SK-N-SH (cell line): Measurements from ENCODE around the gene EBF3.

ENCODE experiments used
- CTCF ChIP-seq: fragments of 200-600 bp; sonication (generic); IDR thresholded peaks from 2 replicates; pipeline ENCODE4 v1.6.1; 2017; ENCODE audit warnings: antibody characterized with exemption, mild to moderate bottlenecking, moderate library complexity
- MXI1 ChIP-seq: IDR thresholded peaks from 2 replicates; pipeline ENCODE4 v1.6.1; 2012; ENCODE audit warnings: mild to moderate bottlenecking, low read depth, low read length, improper control_type of control experiment
- POLR2AphosphoS5 ChIP-seq: IDR thresholded peaks from 2 replicates; pipeline ENCODE4 v1.6.1; 2012; ENCODE audit warnings: low read depth, low read length
- RCOR1 ChIP-seq: fragments of 150-350 bp; IDR thresholded peaks from 2 replicates; pipeline ENCODE4 v1.6.1; 2017; ENCODE audit warnings: antibody characterized with exemption, low read length
- TAF1 ChIP-seq: IDR thresholded peaks from 2 replicates; pipeline ENCODE4 v1.6.1; 2012; ENCODE audit warnings: low read depth, mild to moderate bottlenecking, low read length, moderate library complexity, borderline replicate concordance
- TCF12 ChIP-seq: IDR thresholded peaks from 2 replicates; pipeline ENCODE4 v1.4.0; 2012
- TF ChIP-seq, protein P1 (sequence below): IDR thresholded peaks from 2 replicates; pipeline ENCODE4; 2012
- TF ChIP-seq, protein P2 (sequence below): IDR thresholded peaks from 2 replicates; pipeline ENCODE4 v1.6.1; 2012; ENCODE audit warnings: mild to moderate bottlenecking, low read depth, low read length, moderate library complexity

- TF ChIP-seq CTCF, result no peak
- TF ChIP-seq, protein P1, sequence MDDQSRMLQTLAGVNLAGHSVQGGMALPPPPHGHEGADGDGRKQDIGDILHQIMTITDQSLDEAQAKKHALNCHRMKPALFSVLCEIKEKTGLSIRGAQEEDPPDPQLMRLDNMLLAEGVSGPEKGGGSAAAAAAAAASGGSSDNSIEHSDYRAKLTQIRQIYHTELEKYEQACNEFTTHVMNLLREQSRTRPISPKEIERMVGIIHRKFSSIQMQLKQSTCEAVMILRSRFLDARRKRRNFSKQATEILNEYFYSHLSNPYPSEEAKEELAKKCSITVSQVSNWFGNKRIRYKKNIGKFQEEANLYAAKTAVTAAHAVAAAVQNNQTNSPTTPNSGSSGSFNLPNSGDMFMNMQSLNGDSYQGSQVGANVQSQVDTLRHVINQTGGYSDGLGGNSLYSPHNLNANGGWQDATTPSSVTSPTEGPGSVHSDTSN, result no peak
- TF ChIP-seq MXI1, result no peak
- TF ChIP-seq RCOR1, result no peak
- TF ChIP-seq TCF12, result no peak
- TF ChIP-seq POLR2AphosphoS5, result no peak
- TF ChIP-seq, protein P2, sequence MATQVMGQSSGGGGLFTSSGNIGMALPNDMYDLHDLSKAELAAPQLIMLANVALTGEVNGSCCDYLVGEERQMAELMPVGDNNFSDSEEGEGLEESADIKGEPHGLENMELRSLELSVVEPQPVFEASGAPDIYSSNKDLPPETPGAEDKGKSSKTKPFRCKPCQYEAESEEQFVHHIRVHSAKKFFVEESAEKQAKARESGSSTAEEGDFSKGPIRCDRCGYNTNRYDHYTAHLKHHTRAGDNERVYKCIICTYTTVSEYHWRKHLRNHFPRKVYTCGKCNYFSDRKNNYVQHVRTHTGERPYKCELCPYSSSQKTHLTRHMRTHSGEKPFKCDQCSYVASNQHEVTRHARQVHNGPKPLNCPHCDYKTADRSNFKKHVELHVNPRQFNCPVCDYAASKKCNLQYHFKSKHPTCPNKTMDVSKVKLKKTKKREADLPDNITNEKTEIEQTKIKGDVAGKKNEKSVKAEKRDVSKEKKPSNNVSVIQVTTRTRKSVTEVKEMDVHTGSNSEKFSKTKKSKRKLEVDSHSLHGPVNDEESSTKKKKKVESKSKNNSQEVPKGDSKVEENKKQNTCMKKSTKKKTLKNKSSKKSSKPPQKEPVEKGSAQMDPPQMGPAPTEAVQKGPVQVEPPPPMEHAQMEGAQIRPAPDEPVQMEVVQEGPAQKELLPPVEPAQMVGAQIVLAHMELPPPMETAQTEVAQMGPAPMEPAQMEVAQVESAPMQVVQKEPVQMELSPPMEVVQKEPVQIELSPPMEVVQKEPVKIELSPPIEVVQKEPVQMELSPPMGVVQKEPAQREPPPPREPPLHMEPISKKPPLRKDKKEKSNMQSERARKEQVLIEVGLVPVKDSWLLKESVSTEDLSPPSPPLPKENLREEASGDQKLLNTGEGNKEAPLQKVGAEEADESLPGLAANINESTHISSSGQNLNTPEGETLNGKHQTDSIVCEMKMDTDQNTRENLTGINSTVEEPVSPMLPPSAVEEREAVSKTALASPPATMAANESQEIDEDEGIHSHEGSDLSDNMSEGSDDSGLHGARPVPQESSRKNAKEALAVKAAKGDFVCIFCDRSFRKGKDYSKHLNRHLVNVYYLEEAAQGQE, result no peak
- TF ChIP-seq TAF1, result no peak
Observed at GRCh38 chr10:130000918-130001317, 36.8 kb upstream of the EBF3 start.
